ENCODE measurements around the gene UVRAG. TPM values are rescaled to one million over a fixed set of nuclear protein-coding genes. Genes with fewer than 3 reads are reported as not detected.

UVRAG gene
- total RNA-seq, 1 donor from 2014 or later = 14.7 TPM

GRCh38 chr11:75855206-75855605, 40.2 kb downstream of the UVRAG start:
- no peaks in the 10 kb centered on the region for H3K9me3 ChIP-seq
- DNase-seq (ENCODE audit: extremely low spot score in 2 of 2) = no peak
- intact Hi-C loops (cut with DNase I) = no loop called here

GRCh38 chr11:75856912-75857311, 41.9 kb downstream of the UVRAG start:
- no peaks in the 10 kb centered on the region for H3K9me3 ChIP-seq
- H3K4me3 ChIP-seq = no peak overlapping the region
- H3K4me1 ChIP-seq = peaks cover 12% of the 10 kb centered on the region
- no peak for DNase-seq (ENCODE audit: extremely low spot score in 2 of 2)
- H3K27ac ChIP-seq = no peak overlapping the region
- TF ChIP-seq POLR2AphosphoS5 (IDR thresholded peaks at IDR 0.05; ENCODE audit: insufficient read depth in 1 of 2, low read depth in 1 of 2) (no peak), POLR2A (IDR thresholded peaks at IDR 0.05) (no peak), CTCF (IDR thresholded peaks at IDR 0.05) (no peak)
- H3K27me3 ChIP-seq = no peaks in the 10 kb centered on the region
- no peaks in the 10 kb centered on the region for H3K36me3 ChIP-seq
- intact Hi-C loops (cut with DNase I) = no loop called here

More at GRCh38 chr11:75855206-75855605, 40.2 kb downstream of the UVRAG start:
- TF ChIP-seq POLR2A (IDR thresholded peaks at IDR 0.05) (no peak), CTCF (IDR thresholded peaks at IDR 0.05) (no peak), POLR2AphosphoS5 (IDR thresholded peaks at IDR 0.05; ENCODE audit: insufficient read depth in 1 of 2, low read depth in 1 of 2) (no peak)
- Histone ChIP-seq H3K27me3 (no peaks in the 10 kb centered on the region), H3K4me3 (no peak overlapping the region), H3K4me1 (peaks cover 29% of the 10 kb centered on the region), H3K36me3 (no peaks in the 10 kb centered on the region), H3K27ac (no peak overlapping the region)

- intact Hi-C loops (cut with DNase I) = no loop called here
- Histone ChIP-seq H3K4me1 (peaks cover 9% of the 10 kb centered on the region), H3K4me3 (no peak overlapping the region), H3K9me3 (no peaks in the 10 kb centered on the region), H3K36me3 (no peaks in the 10 kb centered on the region), H3K27ac (no peak overlapping the region), H3K27me3 (no peaks in the 10 kb centered on the region)
- no peak for DNase-seq (ENCODE audit: extremely low spot score in 2 of 2)
- TF ChIP-seq POLR2A (IDR thresholded peaks at IDR 0.05) (no peak), POLR2AphosphoS5 (IDR thresholded peaks at IDR 0.05; ENCODE audit: insufficient read depth in 1 of 2, low read depth in 1 of 2) (no peak), CTCF (IDR thresholded peaks at IDR 0.05) (no peak)
Observed at GRCh38 chr11:75858042-75858441, 43.0 kb downstream of the UVRAG start.

- no peak overlapping the region for H3K4me3 ChIP-seq
- H3K9me3 ChIP-seq = no peaks in the 10 kb centered on the region
- intact Hi-C loops (cut with DNase I) = no loop called here
- H3K27ac ChIP-seq = no peak overlapping the region
- no peak for TF ChIP-seq CTCF (IDR thresholded peaks at IDR 0.05)
- no peak for TF ChIP-seq POLR2AphosphoS5 (IDR thresholded peaks at IDR 0.05; ENCODE audit: insufficient read depth in 1 of 2, low read depth in 1 of 2)
- TF ChIP-seq POLR2A (IDR thresholded peaks at IDR 0.05) = no peak
- H3K4me1 ChIP-seq = peaks cover 9% of the 10 kb centered on the region
- DNase-seq (ENCODE audit: extremely low spot score in 2 of 2) = no peak
- H3K27me3 ChIP-seq = no peaks in the 10 kb centered on the region
- no peaks in the 10 kb centered on the region for H3K36me3 ChIP-seq
Observed at GRCh38 chr11:75858613-75859012, 43.6 kb downstream of the UVRAG start.

GRCh38 chr11:75859614-75860013, 44.6 kb downstream of the UVRAG start:
- H3K27me3 ChIP-seq = no peaks in the 10 kb centered on the region
- DNase-seq (ENCODE audit: extremely low spot score in 2 of 2) = no peak
- intact Hi-C loops (cut with DNase I) = no loop called here
- no peak overlapping the region for H3K27ac ChIP-seq
- no peaks in the 10 kb centered on the region for H3K9me3 ChIP-seq
- TF ChIP-seq POLR2AphosphoS5 (IDR thresholded peaks at IDR 0.05; ENCODE audit: insufficient read depth in 1 of 2, low read depth in 1 of 2) (no peak), POLR2A (IDR thresholded peaks at IDR 0.05) (no peak), CTCF (IDR thresholded peaks at IDR 0.05) (no peak)
- peaks cover 9% of the 10 kb centered on the region for H3K4me1 ChIP-seq
- no peaks in the 10 kb centered on the region for H3K36me3 ChIP-seq
- H3K4me3 ChIP-seq = no peak overlapping the region
